Skin of body (tissue), 2 donors: ENCODE results near the gene CENPC. TPM values are rescaled to one million over a fixed set of nuclear protein-coding genes. Genes with fewer than 3 reads are reported as not detected.

Experiments
- small RNA-seq: library from RNA; depleted of rRNA; stranded (forward); fragments of <200 nt; gene quantifications from one replicate; pipeline ENCODE3, GENCODE V24; 2014; ENCODE audit warnings: low replicate concordance
- total RNA-seq: library from RNA; depleted of rRNA; stranded (reverse); fragments of >200 nt; gene quantifications from one replicate; pipeline ENCODE4 v1.2.3, GENCODE V29; 2014

The CENPC gene
- total RNA-seq, 1 donor from 2014 or later, result 39.0 TPM

Small RNA genes lying within 50 kb of the gene (small RNA-seq; reads per million reads assigned to genes)
- gene RNA5SP527 (not detected), gene RNU1-63P (0.14 reads per million)

Other genes starting within 250 kb of the CENPC start
- 0.30 TPM for gene STAP1, start 13.2 kb upstream of the CENPC start, total RNA-seq
- 39.8 TPM for gene UBA6, start 155.7 kb upstream of the CENPC start, total RNA-seq
- gene GNRHR, start 208.9 kb upstream of the CENPC start, total RNA-seq, result not detected